GM10266 (cell line): ENCODE results near the gene ACTN2.

Source experiments
- DNase-seq: peaks from one replicate; pipeline ENCODE4 v3.0.0; 2012; ENCODE audit errors: extremely low spot score
- CTCF ChIP-seq: IDR thresholded peaks from 2 replicates; pipeline ENCODE4 v1.5.1; 2012; ENCODE audit warnings: mild to moderate bottlenecking, low read depth; ENCODE audit not compliant: control insufficient read depth, insufficient read depth; ENCODE audit errors: missing control alignments

ACTN2 gene

GRCh38 chr1:236794585-236795034 lies 108.3 kb downstream of the ACTN2 start:
- DNase-seq = no peak
- no peak for TF ChIP-seq CTCF

GRCh38 chr1:236795035-236795756 lies 108.9 kb downstream of the ACTN2 start, which contains the start of gene MTR:
Gene MTR (plus strand): TSS chr1:236795292. CDS start chr1:236795704, 412 bp downstream.
- peak; percentile 97 for DNase-seq
- TF ChIP-seq CTCF = no peak

GRCh38 chr1:236795757-236796667 lies 109.7 kb downstream of the ACTN2 start:
- TF ChIP-seq CTCF = no peak
- no peak for DNase-seq

GRCh38 chr1:236799001-236799400 lies 112.7 kb downstream of the ACTN2 start:
- DNase-seq = no peak
- TF ChIP-seq CTCF = no peak

- TF ChIP-seq CTCF = no peak
- DNase-seq = no peak
These were observed 113.8 kb downstream of the ACTN2 start for GRCh38 chr1:236800002-236800620.

GRCh38 chr1:236800623-236801022 lies 114.3 kb downstream of the ACTN2 start:
- DNase-seq = no peak
- no peak for TF ChIP-seq CTCF
